Measurements from ENCODE around the gene FOXJ2. TPM values are rescaled to one million over a fixed set of nuclear protein-coding genes. Genes with fewer than 3 reads are reported as not detected.
"Not testable (repeated sequence)": the region's sequence is repeated elsewhere in the genome, so short reads cannot be mapped to it uniquely, and the experiment has no call there.

FOXJ2 gene
- total RNA-seq (17.0 TPM), polyA plus RNA-seq (ENCODE audit: insufficient read depth, low read depth, low replicate concordance) (4.4 TPM)
- long read RNA-seq, donor 1, partial matches to known transcripts = 5 of 5 reads
- long read RNA-seq, donor 1, other reads (novel, unspliced or antisense) = 0 of 5 reads
- long read RNA-seq, donor 2 = 0 reads
- long read RNA-seq, donor 3, full-length matches to known transcripts = 3 of 3 reads
- long read RNA-seq, donor 3, partial matches to known transcripts = 0 of 3 reads
- long read RNA-seq, donor 3, other reads (novel, unspliced or antisense) = 0 of 3 reads
- long read RNA-seq, donor 4, full-length matches to known transcripts = 1 of 6 reads
- long read RNA-seq, donor 4, partial matches to known transcripts = 5 of 6 reads
- long read RNA-seq, donor 4, other reads (novel, unspliced or antisense) = 0 of 6 reads
- long read RNA-seq, donor 5 = 0 reads
- long read RNA-seq, donor 6 = 0 reads
- long read RNA-seq, donor 7, partial matches to known transcripts = 0 of 1 reads
- long read RNA-seq, donor 7, other reads (novel, unspliced or antisense) = 1 of 1 reads
- long read RNA-seq, donor 8, partial matches to known transcripts = 5 of 5 reads
- long read RNA-seq, donor 8, other reads (novel, unspliced or antisense) = 0 of 5 reads
- long read RNA-seq, donor 9, partial matches to known transcripts = 7 of 7 reads
- long read RNA-seq, donor 9, other reads (novel, unspliced or antisense) = 0 of 7 reads
- long read RNA-seq, donor 10 = 0 reads

GRCh38 chr12:8032242-8033152 is at the start of gene FOXJ2:
TSS of gene FOXJ2 (plus strand) at chr12:8032716. CDS start at chr12:8039833, 7,117 bp downstream.
- H3K9me3 ChIP-seq (ENCODE audit: control insufficient read depth in 2 of 3, insufficient read depth in 1 of 3, low read length in 3 of 3) = no peaks in the 10 kb centered on the region
- no peaks in the 10 kb centered on the region for H3K36me3 ChIP-seq (ENCODE audit: control insufficient read depth in 2 of 3, insufficient read depth in 3 of 3, low read length in 3 of 3)
- peak within 1 kb of the TSS; percentile 68 to 90 (median 88) for H3K4me3 ChIP-seq (ENCODE audit: low read length in 3 of 3)
- peak within 1 kb of the TSS; percentile 72 to 98 (median 96) for H3K9ac ChIP-seq (ENCODE audit: low read length in 3 of 3)
- peaks cover 2 to 32% (median 19%) of the 10 kb centered on the region in 3 donors for H3K4me1 ChIP-seq (ENCODE audit: control insufficient read depth in 2 of 3, insufficient read depth in 2 of 3, low read depth in 1 of 3, low read length in 3 of 3)
- peak within 1 kb of the TSS; percentile 89 to 90 for H3K27ac ChIP-seq (ENCODE audit: low read depth in 2 of 2, low read length in 2 of 2)
- intact Hi-C loops (cut with DNase I) = no loop called here
- peak; percentile 85 to 94 (median 85) for DNase-seq
- FAIRE-seq = no peak
- TF ChIP-seq CTCF (IDR thresholded peaks at IDR 0.05; ENCODE audit: borderline replicate concordance, extremely low read depth, insufficient read depth) = no peak
- no peaks in the 10 kb centered on the region for H3K27me3 ChIP-seq (ENCODE audit: control insufficient read depth, insufficient read depth, low read length)

DNA sequence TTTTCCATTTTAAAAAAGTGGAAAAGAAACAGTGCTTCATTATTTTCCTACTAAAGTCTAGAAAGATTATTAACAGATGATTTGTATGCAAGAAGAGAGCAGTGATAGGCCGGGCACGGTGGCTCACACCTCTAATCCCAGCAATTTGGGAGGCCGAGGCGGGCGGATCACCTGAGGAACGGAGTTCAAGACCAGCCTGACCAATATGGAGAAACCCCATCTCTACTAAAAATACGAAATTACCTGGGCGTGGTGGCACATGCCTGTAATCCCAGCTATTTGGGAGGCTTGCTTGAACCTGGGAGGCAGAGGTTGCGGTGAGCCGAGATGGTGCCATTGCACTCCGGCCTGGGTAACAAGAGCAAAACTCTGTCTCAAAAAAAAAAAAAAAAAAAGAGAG is 49.5 kb upstream of the FOXJ2 start:
- H3K27me3 ChIP-seq (ENCODE audit: control insufficient read depth, insufficient read depth, low read length); H3K9me3 ChIP-seq (ENCODE audit: control insufficient read depth in 2 of 3, insufficient read depth in 1 of 3, low read length in 3 of 3); H3K27ac ChIP-seq (ENCODE audit: low read depth in 2 of 2, low read length in 2 of 2); H3K9ac ChIP-seq (ENCODE audit: low read length in 3 of 3); H3K4me3 ChIP-seq (ENCODE audit: low read length in 3 of 3); H3K36me3 ChIP-seq (ENCODE audit: control insufficient read depth in 2 of 3, insufficient read depth in 3 of 3, low read length in 3 of 3); intact Hi-C loops (cut with DNase I); FAIRE-seq; DNase-seq; H3K4me1 ChIP-seq (ENCODE audit: control insufficient read depth in 2 of 3, insufficient read depth in 2 of 3, low read depth in 1 of 3, low read length in 3 of 3): not testable (repeated sequence)

GRCh38 chr12:7983460-7983859 is 49.1 kb upstream of the FOXJ2 start:
- H3K27ac ChIP-seq (ENCODE audit: low read depth in 2 of 2, low read length in 2 of 2); H3K4me1 ChIP-seq (ENCODE audit: control insufficient read depth in 2 of 3, insufficient read depth in 2 of 3, low read depth in 1 of 3, low read length in 3 of 3); intact Hi-C loops (cut with DNase I); H3K4me3 ChIP-seq (ENCODE audit: low read length in 3 of 3); FAIRE-seq; DNase-seq; H3K27me3 ChIP-seq (ENCODE audit: control insufficient read depth, insufficient read depth, low read length); H3K9ac ChIP-seq (ENCODE audit: low read length in 3 of 3); H3K36me3 ChIP-seq (ENCODE audit: control insufficient read depth in 2 of 3, insufficient read depth in 3 of 3, low read length in 3 of 3); H3K9me3 ChIP-seq (ENCODE audit: control insufficient read depth in 2 of 3, insufficient read depth in 1 of 3, low read length in 3 of 3): not testable (repeated sequence)

DNA sequence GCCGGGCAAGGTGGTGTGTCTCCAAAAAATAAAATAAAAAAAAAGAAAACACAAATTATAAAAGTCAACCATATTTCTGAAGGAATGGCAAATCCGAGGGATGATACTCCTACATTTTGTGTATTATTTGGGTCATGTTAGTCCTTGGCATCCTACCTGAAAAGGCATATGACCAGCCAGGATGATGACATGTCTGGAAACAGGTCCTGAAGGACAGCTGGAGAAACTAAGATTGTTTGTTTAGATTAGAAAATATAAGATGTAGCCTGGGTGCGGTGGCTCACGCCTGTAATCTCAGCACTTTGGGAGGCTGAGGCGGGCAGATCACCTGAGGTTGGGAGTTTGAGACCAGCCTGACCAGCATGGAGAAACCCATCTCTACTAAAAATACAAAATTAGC is 47.6 kb upstream of the FOXJ2 start:
- FAIRE-seq (no peak), DNase-seq (no peak)
- no peak for TF ChIP-seq CTCF (IDR thresholded peaks at IDR 0.05; ENCODE audit: borderline replicate concordance, extremely low read depth, insufficient read depth)
- no peak overlapping the region for H3K4me3 ChIP-seq (ENCODE audit: low read length in 3 of 3)
- H3K36me3 ChIP-seq (ENCODE audit: control insufficient read depth in 2 of 3, insufficient read depth in 3 of 3, low read length in 3 of 3) = no peaks in the 10 kb centered on the region
- H3K9ac ChIP-seq (ENCODE audit: low read length in 3 of 3) = no peak overlapping the region
- H3K27me3 ChIP-seq (ENCODE audit: control insufficient read depth, insufficient read depth, low read length) = no peaks in the 10 kb centered on the region
- H3K9me3 ChIP-seq (ENCODE audit: control insufficient read depth in 2 of 3, insufficient read depth in 1 of 3, low read length in 3 of 3) = no peaks in the 10 kb centered on the region
- no peak overlapping the region for H3K27ac ChIP-seq (ENCODE audit: low read depth in 2 of 2, low read length in 2 of 2)
- intact Hi-C loops (cut with DNase I) = no loop called here
- no peaks in the 10 kb centered on the region for H3K4me1 ChIP-seq (ENCODE audit: control insufficient read depth in 2 of 3, insufficient read depth in 2 of 3, low read depth in 1 of 3, low read length in 3 of 3)

Measured in kidney (tissue), 22 donors.